ENCODE measurements around the gene SMYD2. TPM values are rescaled to one million over a fixed set of nuclear protein-coding genes. Genes with fewer than 3 reads are reported as not detected.

SMYD2 gene
- total RNA-seq, 1 donor from 2014 or later = 18.3 TPM

DNA sequence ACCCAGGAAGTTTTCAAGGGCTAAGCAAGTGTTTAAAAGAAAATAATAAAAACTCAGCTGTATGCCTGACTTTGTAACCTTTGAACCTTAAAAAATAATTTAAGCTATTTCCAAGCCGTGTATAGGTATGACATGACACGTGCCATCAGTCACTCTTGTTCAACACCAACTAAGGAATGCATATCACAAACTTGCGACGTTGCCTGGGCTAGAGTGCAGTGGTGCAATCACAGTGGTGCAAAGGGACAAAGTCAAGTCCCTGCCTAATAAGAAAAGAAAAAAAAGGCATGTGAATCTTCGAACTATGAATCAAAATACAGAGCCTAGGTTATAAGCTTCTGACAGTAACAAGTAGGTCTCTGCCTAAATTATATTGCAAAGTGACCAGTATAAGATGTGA, 79.2 kb downstream of the SMYD2 start:
- no peak for ATAC-seq (ENCODE audit: low read depth)
- H3K4me1 Mint-ChIP-seq = no peaks in the 10 kb centered on the region
- TF ChIP-seq, protein P1, sequence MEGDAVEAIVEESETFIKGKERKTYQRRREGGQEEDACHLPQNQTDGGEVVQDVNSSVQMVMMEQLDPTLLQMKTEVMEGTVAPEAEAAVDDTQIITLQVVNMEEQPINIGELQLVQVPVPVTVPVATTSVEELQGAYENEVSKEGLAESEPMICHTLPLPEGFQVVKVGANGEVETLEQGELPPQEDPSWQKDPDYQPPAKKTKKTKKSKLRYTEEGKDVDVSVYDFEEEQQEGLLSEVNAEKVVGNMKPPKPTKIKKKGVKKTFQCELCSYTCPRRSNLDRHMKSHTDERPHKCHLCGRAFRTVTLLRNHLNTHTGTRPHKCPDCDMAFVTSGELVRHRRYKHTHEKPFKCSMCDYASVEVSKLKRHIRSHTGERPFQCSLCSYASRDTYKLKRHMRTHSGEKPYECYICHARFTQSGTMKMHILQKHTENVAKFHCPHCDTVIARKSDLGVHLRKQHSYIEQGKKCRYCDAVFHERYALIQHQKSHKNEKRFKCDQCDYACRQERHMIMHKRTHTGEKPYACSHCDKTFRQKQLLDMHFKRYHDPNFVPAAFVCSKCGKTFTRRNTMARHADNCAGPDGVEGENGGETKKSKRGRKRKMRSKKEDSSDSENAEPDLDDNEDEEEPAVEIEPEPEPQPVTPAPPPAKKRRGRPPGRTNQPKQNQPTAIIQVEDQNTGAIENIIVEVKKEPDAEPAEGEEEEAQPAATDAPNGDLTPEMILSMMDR (IDR thresholded peaks at IDR 0.05) = no peak
- no peaks in the 10 kb centered on the region for H3K36me3 Mint-ChIP-seq (ENCODE audit: low read depth)
- intact Hi-C loops (cut with micrococcal nuclease) = no loop called here
- ChIA-PET POLR2A (no interaction called here), CTCF (no interaction called here)
- H3K27me3 Mint-ChIP-seq = peaks cover 30% of the 10 kb centered on the region
- no peak overlapping the region for H3K4me3 Mint-ChIP-seq
- DNase-seq = no peak
- H3K27ac Mint-ChIP-seq = no peak overlapping the region
- no peaks in the 10 kb centered on the region for H3K9me3 Mint-ChIP-seq

DNA sequence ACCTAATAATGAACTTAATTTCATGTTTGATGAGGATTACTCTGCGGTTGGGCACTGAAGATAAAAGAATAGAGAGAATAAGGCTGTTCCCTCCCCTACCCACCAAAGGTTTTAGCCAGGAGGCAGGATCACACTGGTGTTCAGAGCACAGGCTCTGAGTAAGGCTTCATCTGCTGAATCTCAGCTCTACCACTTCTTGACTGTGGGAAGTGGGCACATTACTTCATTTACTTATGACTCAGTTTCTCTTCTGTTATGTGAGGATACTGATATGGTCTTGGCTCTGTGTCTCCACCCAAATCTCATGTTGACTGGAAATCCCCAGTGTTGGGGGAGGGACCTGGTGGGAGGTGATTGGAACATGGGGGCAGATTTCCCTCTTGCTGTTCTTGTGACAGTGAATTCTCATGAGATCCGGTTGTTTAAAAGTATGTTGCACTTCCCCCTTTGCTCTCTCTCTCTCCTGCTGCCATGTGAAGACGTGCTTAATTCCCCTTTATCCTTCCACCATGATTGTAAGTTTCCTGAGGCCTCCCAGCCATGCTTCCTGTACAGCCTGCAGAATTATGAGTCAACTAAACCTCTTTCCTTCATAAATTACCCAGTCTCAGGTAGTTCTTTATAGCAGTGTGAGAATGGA, 79.7 kb downstream of the SMYD2 start:
- TF ChIP-seq, protein P1 (IDR thresholded peaks at IDR 0.05) = no peak
- intact Hi-C loops (cut with micrococcal nuclease) = no loop called here
- Mint-ChIP-seq H3K36me3 (ENCODE audit: low read depth) (no peaks in the 10 kb centered on the region), H3K9me3 (no peaks in the 10 kb centered on the region), H3K27ac (no peak overlapping the region), H3K4me3 (no peak overlapping the region), H3K27me3 (peaks cover 30% of the 10 kb centered on the region), H3K4me1 (no peaks in the 10 kb centered on the region)
- POLR2A ChIA-PET = no interaction called here
- no peak for ATAC-seq (ENCODE audit: low read depth)
- CTCF ChIA-PET = no interaction called here
- no peak for DNase-seq

GRCh38 chr1:214361636-214362035, 80.7 kb downstream of the SMYD2 start:
- Mint-ChIP-seq H3K4me3 (no peak overlapping the region), H3K36me3 (ENCODE audit: low read depth) (no peaks in the 10 kb centered on the region), H3K4me1 (no peaks in the 10 kb centered on the region), H3K27ac (no peak overlapping the region), H3K27me3 (peaks cover 28% of the 10 kb centered on the region), H3K9me3 (no peaks in the 10 kb centered on the region)
- CTCF ChIA-PET = no interaction called here
- intact Hi-C loops (cut with micrococcal nuclease) = no loop called here
- no peak for ATAC-seq (ENCODE audit: low read depth)
- TF ChIP-seq, protein P1 (IDR thresholded peaks at IDR 0.05) = no peak
- no peak for DNase-seq
- POLR2A ChIA-PET = no interaction called here

- no peaks in the 10 kb centered on the region for H3K4me1 Mint-ChIP-seq
- TF ChIP-seq, protein P1 (IDR thresholded peaks at IDR 0.05) = no peak
- DNase-seq = no peak
- no peaks in the 10 kb centered on the region for H3K9me3 Mint-ChIP-seq
- no peak for ATAC-seq (ENCODE audit: low read depth)
- ChIA-PET CTCF (no interaction called here), POLR2A (no interaction called here)
- no peak overlapping the region for H3K4me3 Mint-ChIP-seq
- intact Hi-C loops (cut with micrococcal nuclease) = no loop called here
- H3K36me3 Mint-ChIP-seq (ENCODE audit: low read depth) = no peaks in the 10 kb centered on the region
- no peak overlapping the region for H3K27ac Mint-ChIP-seq
- H3K27me3 Mint-ChIP-seq = peaks cover 28% of the 10 kb centered on the region
Observed at GRCh38 chr1:214362188-214362882, 81.4 kb downstream of the SMYD2 start.

GRCh38 chr1:214363386-214363785, 82.4 kb downstream of the SMYD2 start:
- TF ChIP-seq, protein P1 (IDR thresholded peaks at IDR 0.05) = no peak
- Mint-ChIP-seq H3K9me3 (no peaks in the 10 kb centered on the region), H3K27ac (no peak overlapping the region), H3K4me3 (no peak overlapping the region), H3K27me3 (peaks cover 26% of the 10 kb centered on the region), H3K36me3 (ENCODE audit: low read depth) (no peaks in the 10 kb centered on the region), H3K4me1 (no peaks in the 10 kb centered on the region)
- DNase-seq (no peak), ATAC-seq (ENCODE audit: low read depth) (no peak)
- ChIA-PET CTCF (no interaction called here), POLR2A (no interaction called here)
- intact Hi-C loops (cut with micrococcal nuclease) = no loop called here

Measured in activated B cell treated with CpG ODN at 0.5 μM for 24 hours (primary cell).